ENCODE data around the gene KANSL1. TPM values are rescaled to one million over a fixed set of nuclear protein-coding genes. Genes with fewer than 3 reads are reported as not detected.
A peak's percentile ranks its signal among the peaks of the same experiment; 100 is the strongest.
"Not testable (repeated sequence)": the region's sequence is repeated elsewhere in the genome, so short reads cannot be mapped to it uniquely, and the experiment has no call there.

The KANSL1 gene, protein sequence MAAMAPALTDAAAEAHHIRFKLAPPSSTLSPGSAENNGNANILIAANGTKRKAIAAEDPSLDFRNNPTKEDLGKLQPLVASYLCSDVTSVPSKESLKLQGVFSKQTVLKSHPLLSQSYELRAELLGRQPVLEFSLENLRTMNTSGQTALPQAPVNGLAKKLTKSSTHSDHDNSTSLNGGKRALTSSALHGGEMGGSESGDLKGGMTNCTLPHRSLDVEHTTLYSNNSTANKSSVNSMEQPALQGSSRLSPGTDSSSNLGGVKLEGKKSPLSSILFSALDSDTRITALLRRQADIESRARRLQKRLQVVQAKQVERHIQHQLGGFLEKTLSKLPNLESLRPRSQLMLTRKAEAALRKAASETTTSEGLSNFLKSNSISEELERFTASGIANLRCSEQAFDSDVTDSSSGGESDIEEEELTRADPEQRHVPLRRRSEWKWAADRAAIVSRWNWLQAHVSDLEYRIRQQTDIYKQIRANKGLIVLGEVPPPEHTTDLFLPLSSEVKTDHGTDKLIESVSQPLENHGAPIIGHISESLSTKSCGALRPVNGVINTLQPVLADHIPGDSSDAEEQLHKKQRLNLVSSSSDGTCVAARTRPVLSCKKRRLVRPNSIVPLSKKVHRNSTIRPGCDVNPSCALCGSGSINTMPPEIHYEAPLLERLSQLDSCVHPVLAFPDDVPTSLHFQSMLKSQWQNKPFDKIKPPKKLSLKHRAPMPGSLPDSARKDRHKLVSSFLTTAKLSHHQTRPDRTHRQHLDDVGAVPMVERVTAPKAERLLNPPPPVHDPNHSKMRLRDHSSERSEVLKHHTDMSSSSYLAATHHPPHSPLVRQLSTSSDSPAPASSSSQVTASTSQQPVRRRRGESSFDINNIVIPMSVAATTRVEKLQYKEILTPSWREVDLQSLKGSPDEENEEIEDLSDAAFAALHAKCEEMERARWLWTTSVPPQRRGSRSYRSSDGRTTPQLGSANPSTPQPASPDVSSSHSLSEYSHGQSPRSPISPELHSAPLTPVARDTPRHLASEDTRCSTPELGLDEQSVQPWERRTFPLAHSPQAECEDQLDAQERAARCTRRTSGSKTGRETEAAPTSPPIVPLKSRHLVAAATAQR (N-terminal part only)
- 83.0 and 88.9 TPM in 2 replicates for total RNA-seq (2022)
- percentile 95 among the genes with signal in this experiment for Bru-seq, nascent RNA
- BruChase-seq, experiment 1, labeled RNA remaining after a 2-hour chase = percentile 89 among the genes with signal in this experiment
- percentile 86 among the genes with signal in this experiment for BruChase-seq, experiment 2, labeled RNA remaining after a 6-hour chase
- long read RNA-seq, partial matches to known transcripts = 7 of 22 reads
- long read RNA-seq, other reads (novel, unspliced or antisense) = 13 of 22 reads

DNA sequence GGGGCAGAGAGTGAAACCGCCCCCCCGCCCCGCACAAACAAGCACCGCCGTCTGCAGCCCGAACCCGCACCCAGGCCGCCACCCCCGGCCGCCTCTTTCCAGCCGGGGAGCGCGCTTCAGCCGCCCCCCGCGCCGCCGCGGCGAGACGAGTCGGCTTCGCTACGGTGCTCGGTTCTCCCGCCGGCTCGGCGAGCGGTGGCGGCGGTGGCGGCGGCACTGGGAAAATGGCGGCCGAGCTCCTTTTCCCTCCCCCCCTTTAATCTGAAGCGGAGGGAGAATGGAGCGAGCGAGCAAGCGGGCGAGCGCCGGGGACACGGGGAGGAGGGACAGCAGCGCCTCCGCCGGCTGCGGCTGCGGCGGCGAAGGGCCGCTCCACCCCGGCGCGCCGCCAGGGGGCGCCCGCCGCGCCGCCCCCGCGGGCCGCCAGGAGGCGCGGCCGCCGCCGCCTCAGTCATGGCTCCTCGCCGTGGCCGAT, at the start of gene KANSL1:
TSS of gene KANSL1 (minus strand) at position 279 of the 475 bp plus-strand sequence. CDS start 21,286 bp downstream, outside the sequence.
- POLR2A ChIA-PET = interaction anchor here (0.5 to 1.0 kb wide), 7 partner anchors 16 to 149 kb away, joined by 3 to 5 read pairs (median 3); no protein-coding TSS in a partner anchor
- peak within 1 kb of the TSS; percentile 97 for H3K27ac Mint-ChIP-seq (ENCODE audit: unreplicated experiment)

DNA sequence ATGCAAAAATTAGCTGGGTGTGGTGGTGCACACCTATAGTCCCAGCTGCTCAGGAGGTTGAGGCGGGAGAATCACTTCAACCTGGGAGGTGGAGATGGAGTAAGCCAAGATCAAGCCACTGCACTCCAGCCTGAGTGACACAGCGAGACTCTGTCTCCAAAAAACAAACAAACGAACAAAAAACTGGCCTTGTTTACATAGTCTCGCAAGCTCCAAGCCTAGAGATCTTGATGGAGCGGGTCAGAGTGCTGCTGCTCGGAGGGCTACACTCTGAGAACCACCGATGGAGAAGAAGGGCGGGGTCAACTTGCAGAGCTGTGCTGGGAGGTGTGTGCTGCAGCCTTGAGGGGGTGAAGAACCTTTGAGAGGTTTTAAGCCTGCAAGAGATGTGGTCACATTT, 38.1 kb upstream of the KANSL1 start:
- BruUV-seq (replicated peaks); H3K9me3 ChIP-seq; H3K9me3 Mint-ChIP-seq (ENCODE audit: unreplicated experiment); DNase-seq; intact Hi-C loops (cut with micrococcal nuclease; ENCODE audit: unreplicated experiment); H3K4me3 Mint-ChIP-seq (ENCODE audit: unreplicated experiment); CTCF ChIA-PET; H3K4me3 ChIP-seq (ENCODE audit: low read depth, low read length); H3K4me1 ChIP-seq; H3K36me3 Mint-ChIP-seq (ENCODE audit: insufficient read depth, unreplicated experiment); H3K36me3 ChIP-seq (ENCODE audit: control insufficient read depth, insufficient read depth, low read length); POLR2A ChIA-PET; H3K27me3 Mint-ChIP-seq (ENCODE audit: insufficient read depth, unreplicated experiment); H3K27me3 ChIP-seq (replicated peaks; ENCODE audit: control insufficient read depth, insufficient read depth, low read length); H3K4me1 Mint-ChIP-seq (ENCODE audit: low read depth, unreplicated experiment); H3K27ac Mint-ChIP-seq (ENCODE audit: unreplicated experiment): not testable (repeated sequence)

More for the DNA sequence above, at the start of gene KANSL1:
- Mint-ChIP-seq H3K4me3 (ENCODE audit: unreplicated experiment) (peak within 1 kb of the TSS; percentile 98), H3K27me3 (ENCODE audit: insufficient read depth, unreplicated experiment) (no peaks in the 10 kb centered on the region), H3K9me3 (ENCODE audit: unreplicated experiment) (no peaks in the 10 kb centered on the region), H3K4me1 (ENCODE audit: low read depth, unreplicated experiment) (peaks cover 23% of the 10 kb centered on the region), H3K36me3 (ENCODE audit: insufficient read depth, unreplicated experiment) (peaks cover 36% of the 10 kb centered on the region)
- no TSS peak for BruUV-seq (replicated peaks)
- CTCF ChIA-PET = interaction anchor here (0.5 to 1.7 kb wide), 39 partner anchors 9 to 1975 kb away, joined by 3 to 47 read pairs (median 5); no protein-coding TSS in a partner anchor
- Histone ChIP-seq H3K9me3 (no peaks in the 10 kb centered on the region), H3K4me1 (peaks cover 25% of the 10 kb centered on the region), H3K36me3 (ENCODE audit: control insufficient read depth, insufficient read depth, low read length) (no peaks in the 10 kb centered on the region), H3K4me3 (ENCODE audit: low read depth, low read length) (peak within 1 kb of the TSS; percentile 97), H3K27me3 (replicated peaks; ENCODE audit: control insufficient read depth, insufficient read depth, low read length) (no peaks in the 10 kb centered on the region)
- intact Hi-C loops (cut with micrococcal nuclease; ENCODE audit: unreplicated experiment) = loop anchor here (1.0 to 10.0 kb wide), 2 partner anchors 92 to 149 kb away; no protein-coding TSS in a partner anchor
- peak; percentile 90 to 93 for DNase-seq
- TF ChIP-seq, protein P1, sequence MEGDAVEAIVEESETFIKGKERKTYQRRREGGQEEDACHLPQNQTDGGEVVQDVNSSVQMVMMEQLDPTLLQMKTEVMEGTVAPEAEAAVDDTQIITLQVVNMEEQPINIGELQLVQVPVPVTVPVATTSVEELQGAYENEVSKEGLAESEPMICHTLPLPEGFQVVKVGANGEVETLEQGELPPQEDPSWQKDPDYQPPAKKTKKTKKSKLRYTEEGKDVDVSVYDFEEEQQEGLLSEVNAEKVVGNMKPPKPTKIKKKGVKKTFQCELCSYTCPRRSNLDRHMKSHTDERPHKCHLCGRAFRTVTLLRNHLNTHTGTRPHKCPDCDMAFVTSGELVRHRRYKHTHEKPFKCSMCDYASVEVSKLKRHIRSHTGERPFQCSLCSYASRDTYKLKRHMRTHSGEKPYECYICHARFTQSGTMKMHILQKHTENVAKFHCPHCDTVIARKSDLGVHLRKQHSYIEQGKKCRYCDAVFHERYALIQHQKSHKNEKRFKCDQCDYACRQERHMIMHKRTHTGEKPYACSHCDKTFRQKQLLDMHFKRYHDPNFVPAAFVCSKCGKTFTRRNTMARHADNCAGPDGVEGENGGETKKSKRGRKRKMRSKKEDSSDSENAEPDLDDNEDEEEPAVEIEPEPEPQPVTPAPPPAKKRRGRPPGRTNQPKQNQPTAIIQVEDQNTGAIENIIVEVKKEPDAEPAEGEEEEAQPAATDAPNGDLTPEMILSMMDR (IDR thresholded peaks at IDR 0.05; ENCODE audit: insufficient read depth in 1 of 2, low read depth in 1 of 2, low read length in 1 of 2, severe bottlenecking in 1 of 2, unreplicated experiment in 1 of 2) = peak in 1 of 2 experiments; percentile 26

DNA sequence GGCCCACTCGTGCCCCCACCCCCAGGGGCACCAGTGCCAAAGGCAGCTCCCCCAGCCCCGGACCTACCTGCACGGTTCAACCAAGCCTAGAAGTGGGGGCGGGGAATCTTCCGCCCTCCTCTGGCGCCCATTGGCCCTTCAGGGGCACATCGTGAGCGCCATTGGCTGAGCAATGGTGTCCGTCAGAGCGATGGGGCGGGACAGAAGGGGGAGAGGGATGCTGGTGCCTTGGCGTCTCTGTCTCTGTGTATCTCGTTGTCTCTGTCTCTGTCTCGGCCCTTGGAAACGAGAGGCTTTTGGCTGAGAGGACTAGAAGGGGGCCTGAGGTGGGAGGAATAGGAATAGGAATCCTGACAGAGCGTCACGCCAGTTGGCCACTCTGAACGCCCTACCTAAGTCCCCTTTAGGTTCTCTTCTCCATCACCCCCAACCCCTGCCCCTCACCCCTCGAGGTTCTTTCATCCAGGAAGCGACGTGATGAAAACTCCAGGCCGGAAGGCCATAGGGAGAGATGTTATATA, 32.1 kb upstream of the KANSL1 start:
- intact Hi-C loops (cut with micrococcal nuclease; ENCODE audit: unreplicated experiment); H3K27me3 Mint-ChIP-seq (ENCODE audit: insufficient read depth, unreplicated experiment); H3K36me3 Mint-ChIP-seq (ENCODE audit: insufficient read depth, unreplicated experiment); H3K36me3 ChIP-seq (ENCODE audit: control insufficient read depth, insufficient read depth, low read length); CTCF ChIA-PET; POLR2A ChIA-PET; BruUV-seq (replicated peaks); H3K9me3 Mint-ChIP-seq (ENCODE audit: unreplicated experiment); H3K4me1 Mint-ChIP-seq (ENCODE audit: low read depth, unreplicated experiment); H3K4me1 ChIP-seq; H3K27ac Mint-ChIP-seq (ENCODE audit: unreplicated experiment); H3K27me3 ChIP-seq (replicated peaks; ENCODE audit: control insufficient read depth, insufficient read depth, low read length); H3K9me3 ChIP-seq: not testable (repeated sequence)
- peak overlapping the region; percentile 96 for H3K4me3 Mint-ChIP-seq (ENCODE audit: unreplicated experiment)
- DNase-seq = peak; percentile 95 to 97
- peak overlapping the region; percentile 58 for H3K4me3 ChIP-seq (ENCODE audit: low read depth, low read length)

DNA sequence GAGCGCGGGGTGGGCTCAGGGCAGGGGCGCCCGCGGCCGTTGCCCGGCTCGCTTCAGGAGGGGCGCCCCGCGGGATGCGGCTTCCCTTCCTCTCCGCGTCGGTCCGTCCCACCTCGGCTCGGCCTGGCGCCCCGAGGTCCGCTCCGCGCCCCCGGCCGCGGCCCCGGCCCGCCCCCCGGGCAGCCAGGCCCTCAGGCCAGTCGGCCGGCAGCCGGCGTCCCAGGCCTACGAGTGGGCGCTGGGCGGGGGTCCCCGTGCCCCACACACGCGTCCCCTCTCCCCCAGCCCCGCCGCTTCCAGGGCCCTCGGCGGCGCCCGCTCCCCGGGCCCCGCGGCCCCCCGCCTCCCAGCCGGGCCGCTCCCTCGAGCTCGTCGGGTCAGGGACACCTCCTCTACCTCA, 31.6 kb upstream of the KANSL1 start:
- BruUV-seq (replicated peaks); DNase-seq; H3K4me1 Mint-ChIP-seq (ENCODE audit: low read depth, unreplicated experiment); H3K27me3 ChIP-seq (replicated peaks; ENCODE audit: control insufficient read depth, insufficient read depth, low read length); H3K27me3 Mint-ChIP-seq (ENCODE audit: insufficient read depth, unreplicated experiment); H3K36me3 ChIP-seq (ENCODE audit: control insufficient read depth, insufficient read depth, low read length); POLR2A ChIA-PET; CTCF ChIA-PET; intact Hi-C loops (cut with micrococcal nuclease; ENCODE audit: unreplicated experiment); H3K9me3 Mint-ChIP-seq (ENCODE audit: unreplicated experiment); H3K9me3 ChIP-seq; H3K27ac Mint-ChIP-seq (ENCODE audit: unreplicated experiment); H3K36me3 Mint-ChIP-seq (ENCODE audit: insufficient read depth, unreplicated experiment); H3K4me1 ChIP-seq: not testable (repeated sequence)
- peak overlapping the region; percentile 58 for H3K4me3 ChIP-seq (ENCODE audit: low read depth, low read length)
- H3K4me3 Mint-ChIP-seq (ENCODE audit: unreplicated experiment) = peak overlapping the region; percentile 96

DNA sequence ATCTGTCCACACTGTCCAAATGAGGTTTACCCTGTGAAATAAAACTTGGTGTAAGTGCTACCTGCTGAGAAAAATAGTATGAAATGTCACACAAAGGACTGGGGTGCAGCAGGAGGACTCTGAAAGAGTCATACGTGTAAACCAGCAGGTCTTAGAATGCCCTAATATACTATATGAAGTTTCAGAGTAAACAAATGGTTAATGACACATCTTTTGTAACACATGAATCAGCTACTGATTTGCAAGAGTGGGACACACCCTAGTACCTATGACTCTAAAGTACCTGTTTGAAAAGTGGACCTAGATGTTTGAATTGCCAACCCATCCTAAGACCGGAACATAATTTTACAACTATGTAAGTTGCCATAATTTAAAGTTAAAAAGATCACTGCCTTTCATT, 29.8 kb upstream of the KANSL1 start:
- DNase-seq; POLR2A ChIA-PET; H3K27ac Mint-ChIP-seq (ENCODE audit: unreplicated experiment): not testable (repeated sequence)

More for the DNA sequence above, 29.8 kb upstream of the KANSL1 start:
- H3K27me3 ChIP-seq (replicated peaks; ENCODE audit: control insufficient read depth, insufficient read depth, low read length); H3K9me3 Mint-ChIP-seq (ENCODE audit: unreplicated experiment); intact Hi-C loops (cut with micrococcal nuclease; ENCODE audit: unreplicated experiment); H3K4me1 ChIP-seq; H3K4me3 ChIP-seq (ENCODE audit: low read depth, low read length); H3K4me1 Mint-ChIP-seq (ENCODE audit: low read depth, unreplicated experiment); H3K9me3 ChIP-seq; H3K36me3 ChIP-seq (ENCODE audit: control insufficient read depth, insufficient read depth, low read length); CTCF ChIA-PET; H3K36me3 Mint-ChIP-seq (ENCODE audit: insufficient read depth, unreplicated experiment); H3K27me3 Mint-ChIP-seq (ENCODE audit: insufficient read depth, unreplicated experiment); H3K4me3 Mint-ChIP-seq (ENCODE audit: unreplicated experiment): not testable (repeated sequence)
- TSS peak; percentile 56 for BruUV-seq (replicated peaks)
